ENCODE measurements around the gene CLOCK.

CLOCK gene

GRCh38 chr4:55407119-55407518 is 139.6 kb downstream of the CLOCK start:
- Histone ChIP-seq H3K4me2 (ENCODE audit: low read length) (no peak overlapping the region), H3K27ac (ENCODE audit: low read depth, low read length) (no peak overlapping the region), H3K9me2 (replicated peaks; ENCODE audit: control insufficient read depth, low read length) (no peaks in the 10 kb centered on the region), H3F3A (ENCODE audit: control insufficient read depth, insufficient read depth) (0 out of 2 replicates have a peak, but pooled peaks cover 2% of the 10 kb centered on the region), H3K4me3 (ENCODE audit: low read length) (no peak overlapping the region), H4K20me1 (ENCODE audit: control insufficient read depth, insufficient read depth, low read depth, low read length) (peaks cover 15% of the 10 kb centered on the region; the same call in 1 of the 2 replicates), H3K79me2 (ENCODE audit: control insufficient read depth, low read length) (peaks cover 96% of the 10 kb centered on the region), H3K9me3 (ENCODE audit: control insufficient read depth, insufficient read depth, low read length) (no peaks in the 10 kb centered on the region), H3K36me3 (ENCODE audit: control insufficient read depth, low read length) (peaks cover 86% of the 10 kb centered on the region), H3K27me3 (ENCODE audit: control insufficient read depth, low read length) (no peaks in the 10 kb centered on the region), H3K4me1 (ENCODE audit: control insufficient read depth, low read length) (peaks cover 14% of the 10 kb centered on the region)
- TF ChIP-seq EZH2phosphoT487 (IDR thresholded peaks at IDR 0.05; ENCODE audit: borderline replicate concordance, low read length): no peak
- TF ChIP-seq CTCF (IDR thresholded peaks at IDR 0.05; ENCODE audit: low read depth, low read length, poor library complexity, severe bottlenecking): no peak

GRCh38 chr4:55406545-55406944 is 140.2 kb downstream of the CLOCK start:
- Histone ChIP-seq H3K9me2 (replicated peaks; ENCODE audit: control insufficient read depth, low read length) (no peaks in the 10 kb centered on the region), H3K4me1 (ENCODE audit: control insufficient read depth, low read length) (peaks cover 14% of the 10 kb centered on the region), H3K36me3 (ENCODE audit: control insufficient read depth, low read length) (peaks cover 81% of the 10 kb centered on the region), H3K27ac (ENCODE audit: low read depth, low read length) (no peak overlapping the region), H3F3A (ENCODE audit: control insufficient read depth, insufficient read depth) (0 out of 2 replicates have a peak, but pooled peaks cover 2% of the 10 kb centered on the region), H3K4me2 (ENCODE audit: low read length) (no peak overlapping the region), H3K27me3 (ENCODE audit: control insufficient read depth, low read length) (no peaks in the 10 kb centered on the region), H3K9me3 (ENCODE audit: control insufficient read depth, insufficient read depth, low read length) (no peaks in the 10 kb centered on the region), H4K20me1 (ENCODE audit: control insufficient read depth, insufficient read depth, low read depth, low read length) (peaks cover 15% of the 10 kb centered on the region; the same call in 1 of the 2 replicates), H3K79me2 (ENCODE audit: control insufficient read depth, low read length) (peaks cover 95% of the 10 kb centered on the region), H3K4me3 (ENCODE audit: low read length) (no peak overlapping the region)
- TF ChIP-seq CTCF (IDR thresholded peaks at IDR 0.05; ENCODE audit: low read depth, low read length, poor library complexity, severe bottlenecking) (no peak), EZH2phosphoT487 (IDR thresholded peaks at IDR 0.05; ENCODE audit: borderline replicate concordance, low read length) (no peak)

GRCh38 chr4:55405073-55405472 is 141.6 kb downstream of the CLOCK start:
- Histone ChIP-seq H4K20me1 (ENCODE audit: control insufficient read depth, insufficient read depth, low read depth, low read length) (peaks cover 21% of the 10 kb centered on the region), H3K9me3 (ENCODE audit: control insufficient read depth, insufficient read depth, low read length) (no peaks in the 10 kb centered on the region), H3K27ac (ENCODE audit: low read depth, low read length) (no peak overlapping the region), H3K4me3 (ENCODE audit: low read length) (no peak overlapping the region), H3K36me3 (ENCODE audit: control insufficient read depth, low read length) (peaks cover 80% of the 10 kb centered on the region), H3K27me3 (ENCODE audit: control insufficient read depth, low read length) (no peaks in the 10 kb centered on the region), H3K4me1 (ENCODE audit: control insufficient read depth, low read length) (peaks cover 14% of the 10 kb centered on the region), H3F3A (ENCODE audit: control insufficient read depth, insufficient read depth) (0 out of 2 replicates have a peak, but pooled peaks cover 2% of the 10 kb centered on the region), H3K4me2 (ENCODE audit: low read length) (no peak overlapping the region), H3K79me2 (ENCODE audit: control insufficient read depth, low read length) (peaks cover 93% of the 10 kb centered on the region), H3K9me2 (replicated peaks; ENCODE audit: control insufficient read depth, low read length) (no peaks in the 10 kb centered on the region)
- no peak for TF ChIP-seq EZH2phosphoT487 (IDR thresholded peaks at IDR 0.05; ENCODE audit: borderline replicate concordance, low read length)
- TF ChIP-seq CTCF (IDR thresholded peaks at IDR 0.05; ENCODE audit: low read depth, low read length, poor library complexity, severe bottlenecking): no peak

All from DOHH2 (cell line).